GM21529 (cell line): ENCODE results near the gene ANAPC7.
"Not testable (repeated sequence)": the region's sequence is repeated elsewhere in the genome, so short reads cannot be mapped to it uniquely, and the experiment has no call there.

Source experiments
- ATAC-seq: cut with Tn5 transposase; IDR thresholded peaks from one replicate; pipeline ENCODE4 v1.9.1; 2021; ENCODE audit not compliant: unreplicated experiment

Gene ANAPC7

GRCh38 chr12:110349096-110349495 lies 54.4 kb downstream of the ANAPC7 start:
- ATAC-seq: no peak

GRCh38 chr12:110348431-110349059 lies 55.0 kb downstream of the ANAPC7 start:
- ATAC-seq: no peak

- ATAC-seq: no peak
Measured at GRCh38 chr12:110347767-110348166, 55.7 kb downstream of the ANAPC7 start.

- no peak for ATAC-seq
Measured at GRCh38 chr12:110345963-110346362, 57.5 kb downstream of the ANAPC7 start.

- no peak for ATAC-seq
Measured at GRCh38 chr12:110345176-110345661, 58.3 kb downstream of the ANAPC7 start.

GRCh38 chr12:110344657-110345056 lies 58.9 kb downstream of the ANAPC7 start:
- no peak for ATAC-seq

GRCh38 chr12:110343736-110344555 lies 59.6 kb downstream of the ANAPC7 start:
- no peak for ATAC-seq

GRCh38 chr12:110343114-110343513 lies 60.4 kb downstream of the ANAPC7 start:
- ATAC-seq: no peak

GRCh38 chr12:110342157-110342556 lies 61.4 kb downstream of the ANAPC7 start:
- ATAC-seq: no peak

- no peak for ATAC-seq
Measured at GRCh38 chr12:110340706-110341105, 62.8 kb downstream of the ANAPC7 start.

- ATAC-seq: not testable (repeated sequence)
Measured at GRCh38 chr12:110340261-110340660, 63.2 kb downstream of the ANAPC7 start.

GRCh38 chr12:110339184-110339952 lies 64.1 kb downstream of the ANAPC7 start:
- ATAC-seq: no peak

- no peak for ATAC-seq
Measured at GRCh38 chr12:110338754-110339153, 64.8 kb downstream of the ANAPC7 start.

GRCh38 chr12:110337912-110338710 lies 65.4 kb downstream of the ANAPC7 start:
- ATAC-seq: no peak

- no peak for ATAC-seq
Measured at GRCh38 chr12:110335481-110336045, 67.9 kb downstream of the ANAPC7 start.

GRCh38 chr12:110333201-110333600 lies 70.3 kb downstream of the ANAPC7 start:
- no peak for ATAC-seq

- ATAC-seq: no peak
Measured at GRCh38 chr12:110330544-110330943, 73.0 kb downstream of the ANAPC7 start.

GRCh38 chr12:110330124-110330523 lies 73.4 kb downstream of the ANAPC7 start:
- ATAC-seq: no peak

- ATAC-seq: no peak
Measured at GRCh38 chr12:110329710-110330109, 73.8 kb downstream of the ANAPC7 start.
